Ovary (tissue), 9 donors: ENCODE data around the gene SLC25A51. TPM values are rescaled to one million over a fixed set of nuclear protein-coding genes. Genes with fewer than 3 reads are reported as not detected.
A peak's percentile ranks its signal among the peaks of the same experiment; 100 is the strongest.

ENCODE experiments used
- DNase-seq, 5 donors: peaks; one replicate each; pipeline ENCODE4 v3.0.0-alpha.2; 2019 to 2020
- H3K27ac ChIP-seq, 2 donors: fragments of 200-600 bp; one replicate each; pipeline versions ENCODE4 v1.5.1 to v1.8.0; 2019 to 2022
- H3K27me3 ChIP-seq: fragments of 200-600 bp; one replicate; pipeline ENCODE4 v1.8.0; 2022
- H3K36me3 ChIP-seq: fragments of 200-600 bp; sonication (generic); one replicate; pipeline ENCODE4 v1.5.1; 2019
- H3K4me1 ChIP-seq: one replicate; pipeline ENCODE4 v1.8.1; 2013; ENCODE audit warnings: mild to moderate bottlenecking, moderate library complexity; ENCODE audit not compliant: insufficient read depth
- H3K4me3 ChIP-seq: fragments of 200-600 bp; sonication (generic); one replicate; pipeline ENCODE4 v1.5.1; 2017
- H3K9me3 ChIP-seq, 2 donors: fragments of 200-600 bp in 1 of 2; sonication (generic) in 1 of 2; one replicate each; pipeline versions ENCODE4 v1.5.1 to v1.8.1; 2013 to 2019; ENCODE audit warnings: mild to moderate bottlenecking in 1 of 2, moderate library complexity in 1 of 2
- EP300 ChIP-seq: sonication (generic); formaldehyde crosslinking; IDR thresholded peaks from one replicate; pipeline ENCODE4 v1.6.1; 2017; ENCODE audit warnings: antibody characterized with exemption
- POLR2A ChIP-seq: fragments of 450-650 bp; IDR thresholded peaks from one replicate; pipeline ENCODE4 v1.6.1; 2017; ENCODE audit warnings: antibody characterized with exemption, mild to moderate bottlenecking, moderate library complexity
- WGBS, 3 donors: extraction: QIAGEN DNeasy Blood & Tissue Kit in 1 of 3; methylation state at CpG; one replicate each; pipeline versions ENCODE4 v1.1.5 to v1.1.7; 2013 to 2017; 5-methylcytosine and 5-hydroxymethylcytosine counted together
- intact Hi-C, 4 donors: fragments of 100-400 bp; cut with DNase I; formaldehyde crosslinking; loops; one replicate each; pipeline versions ENCODE4 v1.11.0 to v1.15.1; 2022 to 2023
- polyA plus RNA-seq, 2 donors: library from polyadenylated mRNA; stranded (reverse); fragments of 200-250 nt in 1 of 2; fragments of 350-450 nt in 1 of 2; fragmentation: Illumina TruSeq in 1 of 2; extraction: RNeasy Lipid Tissue Mini Kit (QIAGEN cat#74804) in 1 of 2; gene quantifications; one replicate each; pipeline ENCODE4 v1.2.3, GENCODE V29; 2013 to 2014
- total RNA-seq, 7 donors: library from RNA; depleted of rRNA in 2 of 7; stranded (reverse); fragments of >200 nt in 2 of 7; fragmentation: NEBNext Ultra II Directional in 3 of 7; extraction: Animal tissue kit (Norgen Biotek cat#: 25700) in 3 of 7; gene quantifications; one replicate each; pipeline versions ENCODE4 v1.1.0 to v1.2.4, GENCODE V29; 2016 to 2023
- TF ChIP-seq, protein P1 (sequence below), 3 donors: fragments of 450-650 bp in 2 of 3; fragments of 200-600 bp in 1 of 3; IDR thresholded peaks; one replicate each; pipeline versions ENCODE4 v1.5.1 to v1.8.0; 2016 to 2022; ENCODE audit warnings: antibody characterized with exemption in 3 of 3, mild to moderate bottlenecking in 1 of 3
- donor health status: DM: no; HTN: no; CAD: no; lungs with moderate emphysema.
- donor health status: DM: no; HTN: no; CAD: no.
- donor health status: Bipolar disorder and iron deficiency.
- donor health status: DM: yes; HTN: yes; CAD: no.
- donor health status: DM: no; HTN: no; CAD: no.
- donor health status: DM: yes; HTN: yes; CAD: no.

Gene SLC25A51
- total and polyA plus RNA-seq, 9 donors, result 5.1 to 24.1 (median 20.6) TPM

DNA sequence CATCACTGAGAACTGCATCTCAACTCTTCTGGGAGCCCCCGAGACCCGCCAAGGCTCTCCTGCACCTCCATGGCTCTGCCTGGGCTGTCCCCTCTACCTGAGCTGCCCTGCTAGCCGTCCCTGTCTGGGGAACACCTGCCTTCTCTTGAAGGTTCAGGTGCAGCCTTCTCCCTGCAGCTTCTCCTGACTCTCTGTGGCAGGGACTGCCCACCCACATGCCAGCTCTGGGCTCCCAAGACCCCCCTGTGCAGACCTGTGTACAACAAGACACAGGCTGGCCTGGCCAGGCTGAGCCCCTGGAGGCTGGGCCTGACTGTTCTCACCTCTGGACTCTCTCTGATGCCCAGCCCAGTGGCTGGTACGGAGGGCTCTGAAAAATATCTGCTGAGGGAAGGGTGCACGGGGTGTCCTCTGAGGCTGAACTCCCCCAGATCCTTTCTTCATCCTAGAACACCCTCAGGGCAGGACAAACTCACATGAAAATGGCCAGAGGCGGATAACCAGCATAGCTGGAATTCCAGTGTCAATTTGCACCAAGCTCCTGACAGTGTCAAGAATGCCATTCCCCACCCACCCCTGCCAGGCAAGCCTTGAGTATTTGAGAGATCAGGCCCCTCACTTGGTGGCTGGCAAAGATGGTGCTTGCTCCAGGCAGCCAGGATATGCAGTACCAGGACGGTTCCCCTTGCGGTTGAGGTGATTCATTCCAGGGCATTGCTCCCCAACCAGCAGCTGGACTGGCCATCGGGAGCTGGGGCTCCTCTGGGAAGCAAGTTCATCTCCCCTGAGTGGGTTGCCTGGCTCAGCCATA lies 40.9 kb upstream of the SLC25A51 start:
- intact Hi-C loops, result loop anchor here in 1 of 4 donors (10.0 kb wide), 1 partner anchor 120 kb away; the partner anchor contains the start of gene SHB
- no peaks in the 10 kb centered on the region for H3K27me3 ChIP-seq
- H3K4me3 ChIP-seq, result no peak overlapping the region
- 77 to 88% (median 78%) methylated on average over 9 of the region's 9 CpGs for WGBS, 3 donors
- H3K27ac ChIP-seq, result no peak overlapping the region
- peaks cover 8% of the 10 kb centered on the region for H3K4me1 ChIP-seq
- no peaks in the 10 kb centered on the region for H3K36me3 ChIP-seq
- TF ChIP-seq POLR2A (no peak), EP300 (no peak)
- TF ChIP-seq, protein P1, sequence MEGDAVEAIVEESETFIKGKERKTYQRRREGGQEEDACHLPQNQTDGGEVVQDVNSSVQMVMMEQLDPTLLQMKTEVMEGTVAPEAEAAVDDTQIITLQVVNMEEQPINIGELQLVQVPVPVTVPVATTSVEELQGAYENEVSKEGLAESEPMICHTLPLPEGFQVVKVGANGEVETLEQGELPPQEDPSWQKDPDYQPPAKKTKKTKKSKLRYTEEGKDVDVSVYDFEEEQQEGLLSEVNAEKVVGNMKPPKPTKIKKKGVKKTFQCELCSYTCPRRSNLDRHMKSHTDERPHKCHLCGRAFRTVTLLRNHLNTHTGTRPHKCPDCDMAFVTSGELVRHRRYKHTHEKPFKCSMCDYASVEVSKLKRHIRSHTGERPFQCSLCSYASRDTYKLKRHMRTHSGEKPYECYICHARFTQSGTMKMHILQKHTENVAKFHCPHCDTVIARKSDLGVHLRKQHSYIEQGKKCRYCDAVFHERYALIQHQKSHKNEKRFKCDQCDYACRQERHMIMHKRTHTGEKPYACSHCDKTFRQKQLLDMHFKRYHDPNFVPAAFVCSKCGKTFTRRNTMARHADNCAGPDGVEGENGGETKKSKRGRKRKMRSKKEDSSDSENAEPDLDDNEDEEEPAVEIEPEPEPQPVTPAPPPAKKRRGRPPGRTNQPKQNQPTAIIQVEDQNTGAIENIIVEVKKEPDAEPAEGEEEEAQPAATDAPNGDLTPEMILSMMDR (IDR thresholded peaks at IDR 0.05), result no peak
- no peak for DNase-seq
- H3K9me3 ChIP-seq, result no peaks in the 10 kb centered on the region

DNA sequence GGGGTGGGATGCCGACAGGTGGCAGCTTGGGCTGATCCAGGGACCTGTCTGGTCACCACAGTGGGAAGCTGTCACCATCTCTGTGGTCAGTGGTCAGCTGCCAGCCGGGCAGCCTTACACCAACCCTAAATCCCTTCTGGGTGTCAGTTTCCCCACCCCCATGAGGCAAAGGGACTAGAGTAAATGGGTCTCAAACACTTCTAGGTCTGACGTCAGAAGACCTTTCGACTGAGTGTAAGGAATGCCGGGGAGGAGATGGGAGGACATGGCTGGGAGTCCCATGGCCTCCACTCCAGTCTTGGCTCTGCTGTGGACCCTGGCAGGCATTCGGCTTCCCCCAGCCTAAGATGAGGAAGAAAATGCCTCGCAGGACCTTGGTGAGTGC lies 40.3 kb upstream of the SLC25A51 start:
- Histone ChIP-seq H3K27ac (no peak overlapping the region), H3K4me1 (peaks cover 10% of the 10 kb centered on the region), H3K9me3 (no peaks in the 10 kb centered on the region), H3K27me3 (no peaks in the 10 kb centered on the region), H3K36me3 (no peaks in the 10 kb centered on the region), H3K4me3 (no peak overlapping the region)
- DNase-seq, result peak in 2 of 5 donors; percentile 19 to 47
- intact Hi-C loops, result loop anchor here in 1 of 4 donors (10.0 kb wide), 1 partner anchor 121 kb away; the partner anchor contains the start of gene SHB
- WGBS, 3 donors, result 44 to 67% (median 63%) methylated on average over 7 of the region's 7 CpGs
- TF ChIP-seq POLR2A (no peak), EP300 (no peak)

DNA sequence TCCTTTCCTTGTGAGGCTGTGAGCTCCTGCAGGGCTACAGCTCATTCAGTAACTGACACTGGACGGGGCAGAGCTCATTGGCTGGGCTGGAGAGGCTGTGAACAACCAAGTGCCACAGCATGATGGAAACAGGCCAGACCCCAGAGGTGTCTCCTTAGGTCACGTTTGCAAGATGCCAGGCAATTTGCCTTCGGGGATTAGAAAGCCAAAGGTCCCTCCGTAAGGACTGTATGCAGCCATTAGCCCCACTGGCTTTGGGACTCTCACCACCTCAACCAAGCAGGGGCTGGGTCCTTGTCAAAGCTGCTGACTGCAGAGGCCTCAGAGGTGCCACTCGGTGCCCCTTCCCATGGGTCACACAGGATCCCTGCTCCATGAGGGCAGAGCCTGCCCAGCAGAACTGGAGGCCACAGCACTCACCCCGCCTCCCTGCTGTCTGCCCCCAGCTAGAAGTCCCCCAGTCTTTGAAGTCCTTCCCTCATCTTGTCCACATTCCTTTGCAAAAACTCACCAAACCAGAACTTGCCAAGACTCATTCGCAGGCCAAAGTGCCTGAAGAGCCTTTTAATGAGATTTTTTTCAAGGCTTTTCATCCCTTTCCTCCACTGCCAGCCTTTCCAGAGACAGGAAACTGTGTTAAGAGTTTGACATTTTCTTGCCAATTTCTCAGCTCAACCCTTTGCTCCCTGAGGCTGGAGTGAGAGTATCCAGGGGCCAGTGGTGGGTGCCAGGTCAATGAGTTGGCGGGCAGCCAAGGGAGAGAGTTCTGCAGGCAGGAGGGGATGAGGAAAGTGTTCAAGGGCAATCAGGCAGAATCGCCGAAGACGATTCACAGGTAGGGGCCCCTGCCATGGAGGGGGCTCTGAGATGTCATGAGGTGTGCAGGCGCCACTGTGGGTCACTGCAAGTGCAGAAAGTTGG lies 39.7 kb upstream of the SLC25A51 start:
- TF ChIP-seq POLR2A, result no peak
- TF ChIP-seq, protein P1 (IDR thresholded peaks at IDR 0.05), result no peak
- TF ChIP-seq EP300, result no peak
- Histone ChIP-seq H3K36me3 (no peaks in the 10 kb centered on the region), H3K4me3 (no peak overlapping the region), H3K27me3 (no peaks in the 10 kb centered on the region), H3K4me1 (peaks cover 16% of the 10 kb centered on the region), H3K9me3 (no peaks in the 10 kb centered on the region), H3K27ac (no peak overlapping the region)
- WGBS, 3 donors, result 35 to 45% (median 43%) methylated on average over 10 to 12 of the region's 12 CpGs
- peak; percentile 47 to 77 (median 72) for DNase-seq
- intact Hi-C loops, result loop anchor here in 1 of 4 donors (10.0 kb wide), 1 partner anchor 121 kb away; the partner anchor contains the start of gene SHB

DNA sequence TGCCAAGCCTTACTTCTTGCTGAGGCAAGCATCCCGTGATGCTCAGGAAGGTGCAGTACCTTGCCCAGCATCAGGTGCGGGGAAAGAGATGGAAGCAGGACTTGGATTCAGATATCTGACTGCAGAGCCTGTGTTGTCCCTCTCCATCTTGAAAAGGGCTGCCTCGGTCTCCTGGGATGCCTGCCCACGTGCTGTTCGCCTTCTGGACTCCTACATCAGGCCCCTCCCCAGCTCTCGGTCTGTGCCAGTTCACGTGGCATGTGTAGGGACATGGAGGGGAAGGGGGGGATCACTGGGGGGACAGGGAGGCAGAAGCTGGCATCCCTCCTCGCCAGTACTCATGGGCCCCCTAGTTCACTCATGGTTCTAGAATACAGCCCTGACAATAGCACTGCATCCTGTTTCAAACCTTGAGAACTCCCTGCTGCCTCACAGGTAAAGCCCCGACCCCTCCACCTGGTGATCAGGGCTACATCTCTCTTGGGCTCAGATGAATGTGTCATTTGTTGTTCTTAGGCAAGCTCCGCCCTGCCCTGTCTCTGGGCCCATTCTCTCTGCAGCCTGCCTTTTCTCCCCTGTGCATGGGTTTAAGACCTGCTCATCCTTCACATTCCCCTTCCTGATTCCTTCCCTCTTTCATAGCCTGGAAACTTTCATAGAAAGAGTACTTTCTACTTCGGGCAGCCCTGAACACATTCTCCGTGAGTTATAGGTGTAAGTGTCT lies 38.9 kb upstream of the SLC25A51 start:
- WGBS, 3 donors, result 80 to 90% (median 89%) methylated on average over 12 of the region's 12 CpGs
- H3K4me1 ChIP-seq, result peaks cover 18% of the 10 kb centered on the region
- no peak for DNase-seq
- no peaks in the 10 kb centered on the region for H3K36me3 ChIP-seq
- intact Hi-C loops, result loop anchor here in 1 of 4 donors (10.0 kb wide), 1 partner anchor 122 kb away; the partner anchor contains the start of gene SHB
- H3K9me3 ChIP-seq, result no peaks in the 10 kb centered on the region
- no peak overlapping the region for H3K27ac ChIP-seq
- no peak overlapping the region for H3K4me3 ChIP-seq
- H3K27me3 ChIP-seq, result no peaks in the 10 kb centered on the region
- TF ChIP-seq POLR2A (no peak), EP300 (no peak)
- TF ChIP-seq, protein P1 (IDR thresholded peaks at IDR 0.05), result no peak
